Measurements from ENCODE around the gene CACNA1C.

The CACNA1C gene

DNA sequence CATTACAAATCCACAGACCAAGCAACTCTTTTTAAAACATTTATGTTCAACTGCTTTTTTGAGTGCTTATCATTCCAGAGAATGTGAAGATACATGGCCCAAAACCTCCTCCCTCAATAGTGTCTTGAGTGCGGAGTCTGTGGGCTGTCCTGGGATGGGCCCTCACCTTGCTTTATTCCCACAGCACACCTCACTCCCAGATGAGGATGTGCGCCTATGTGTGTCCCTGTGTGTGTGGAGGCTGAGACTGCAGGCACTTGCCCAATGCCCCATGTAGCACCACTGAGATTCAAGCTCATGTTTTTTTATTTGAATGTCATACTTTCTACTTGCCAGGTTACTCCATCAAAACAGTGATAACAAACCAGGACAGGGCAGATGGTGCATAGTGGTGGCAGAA is 291.7 kb downstream of the CACNA1C start:
- DNase-seq (ENCODE audit: low spot score): no peak

DNA sequence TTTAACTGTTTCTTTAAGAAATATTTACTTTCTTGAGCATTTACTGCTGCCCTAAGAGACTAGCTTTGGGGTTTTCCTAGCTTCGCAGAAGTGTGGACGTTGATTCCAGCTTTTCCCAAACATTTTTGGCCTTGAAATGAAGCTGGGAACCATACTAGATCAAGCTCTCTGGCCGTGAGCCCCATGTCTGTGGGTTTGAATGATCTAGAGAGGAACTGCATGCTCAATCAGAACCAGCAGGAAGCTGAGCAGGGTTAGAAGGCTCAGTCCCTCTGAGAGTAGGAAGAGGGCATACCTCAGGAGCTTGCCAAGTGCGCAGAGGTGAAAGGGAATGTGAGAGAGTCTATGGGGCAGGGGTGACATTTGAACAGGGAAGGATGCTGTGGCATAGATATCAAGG is 292.1 kb downstream of the CACNA1C start:
- DNase-seq (ENCODE audit: low spot score): no peak

DNA sequence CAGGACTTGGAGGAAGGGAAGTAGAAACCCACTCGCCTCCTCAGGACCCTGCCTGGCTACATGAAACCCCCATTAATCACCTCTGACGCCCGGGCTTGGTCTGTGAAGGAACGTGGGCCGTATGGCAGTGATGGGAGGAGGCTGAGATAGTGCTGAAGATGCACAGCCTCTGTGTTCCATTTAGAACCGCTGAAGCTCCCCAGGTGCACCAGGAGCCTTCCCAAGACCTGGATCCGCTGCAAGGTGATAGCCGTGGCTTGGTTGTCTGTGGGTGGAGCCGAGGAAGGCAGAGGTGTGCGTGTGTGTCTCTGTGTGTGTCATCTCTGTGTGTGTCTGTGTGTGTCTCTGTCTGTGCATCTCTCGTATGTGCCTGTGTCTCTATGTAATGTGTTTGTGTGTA is 293.1 kb downstream of the CACNA1C start:
- DNase-seq (ENCODE audit: low spot score): no peak

DNA sequence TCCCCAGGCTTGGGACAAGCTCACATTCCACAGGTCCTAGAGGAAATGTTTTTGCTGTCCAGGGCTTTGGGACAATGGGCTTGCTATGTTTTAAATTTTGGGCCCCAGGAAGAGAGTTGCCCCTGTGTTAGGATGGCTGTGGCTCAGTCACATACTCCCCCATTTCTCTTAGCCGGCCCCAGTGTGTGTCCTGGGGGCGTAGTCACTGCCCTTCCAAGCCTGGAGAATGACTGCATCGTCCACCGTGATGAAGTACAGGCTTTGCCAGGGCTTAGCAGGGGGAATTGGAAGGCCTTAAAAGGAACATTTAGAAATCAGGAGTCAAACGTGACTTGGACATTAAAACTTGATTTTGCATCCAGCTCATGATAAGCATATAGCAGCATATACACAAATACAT is 293.6 kb downstream of the CACNA1C start:
- DNase-seq (ENCODE audit: low spot score): no peak

DNA sequence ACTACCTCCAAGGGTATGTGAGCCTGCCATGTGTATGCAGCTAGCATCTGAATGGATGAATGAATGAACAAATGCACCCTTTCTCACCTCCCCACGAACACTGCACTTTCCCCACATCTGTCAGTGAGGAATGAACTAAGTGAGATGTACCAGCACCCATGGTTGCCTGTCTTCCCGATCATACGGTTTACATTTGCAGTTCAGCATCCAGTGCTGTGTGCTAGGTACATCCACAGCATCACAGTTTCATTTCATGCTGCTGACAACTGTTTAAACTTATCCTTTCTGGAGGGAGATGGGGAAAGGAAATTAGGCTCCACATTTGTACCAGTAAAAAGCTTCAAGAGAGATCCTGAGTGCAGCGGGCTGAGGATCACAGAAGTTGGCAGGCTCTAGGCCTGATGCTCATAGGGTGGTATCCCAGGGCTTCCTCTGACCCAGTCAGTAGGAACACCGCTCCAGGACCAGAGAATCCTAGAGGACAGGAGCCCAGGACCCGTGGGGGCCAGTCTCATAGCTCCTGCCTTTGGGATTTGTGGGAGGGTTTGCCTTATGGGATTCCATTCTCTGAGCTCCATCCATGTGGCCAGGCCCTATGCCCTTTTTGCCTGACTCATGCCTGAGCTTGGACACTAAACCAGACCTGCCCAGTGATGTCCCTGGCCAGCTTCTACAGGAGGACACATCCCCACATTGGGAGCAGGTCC is 294.5 kb downstream of the CACNA1C start:
- DNase-seq (ENCODE audit: low spot score): no peak

DNA sequence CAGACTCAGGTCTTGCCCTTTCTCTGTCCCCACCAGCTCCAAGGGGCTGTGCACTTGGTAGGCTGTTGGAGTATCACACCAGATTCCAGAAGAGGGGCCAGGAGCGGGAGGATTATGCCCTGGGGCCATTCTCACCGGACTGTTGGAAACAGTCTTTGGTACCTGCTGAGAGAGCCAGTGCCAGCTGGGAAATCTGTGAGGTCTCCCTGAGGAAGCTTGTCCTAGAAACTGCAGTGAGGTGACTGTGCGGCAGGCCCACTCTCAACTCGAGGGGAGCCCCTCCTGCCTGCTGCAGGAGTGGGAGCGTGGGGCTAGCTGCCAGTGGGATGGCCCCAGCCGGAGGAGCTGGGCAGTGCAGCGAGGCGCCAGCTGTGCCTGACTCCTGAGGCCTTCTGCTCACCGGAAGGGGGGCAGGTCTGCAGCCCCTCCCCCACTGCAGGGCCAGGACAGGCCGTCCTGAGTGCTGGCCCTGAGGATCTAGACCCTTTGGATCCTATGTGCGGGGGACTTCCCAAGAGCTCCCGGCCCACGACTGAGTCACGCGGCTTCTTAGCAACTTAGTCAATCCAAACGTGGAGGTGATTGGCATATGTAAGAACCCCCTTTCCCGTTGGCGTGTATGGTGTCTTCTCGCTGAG is 295.2 kb downstream of the CACNA1C start:
- DNase-seq (ENCODE audit: low spot score): no peak

DNA sequence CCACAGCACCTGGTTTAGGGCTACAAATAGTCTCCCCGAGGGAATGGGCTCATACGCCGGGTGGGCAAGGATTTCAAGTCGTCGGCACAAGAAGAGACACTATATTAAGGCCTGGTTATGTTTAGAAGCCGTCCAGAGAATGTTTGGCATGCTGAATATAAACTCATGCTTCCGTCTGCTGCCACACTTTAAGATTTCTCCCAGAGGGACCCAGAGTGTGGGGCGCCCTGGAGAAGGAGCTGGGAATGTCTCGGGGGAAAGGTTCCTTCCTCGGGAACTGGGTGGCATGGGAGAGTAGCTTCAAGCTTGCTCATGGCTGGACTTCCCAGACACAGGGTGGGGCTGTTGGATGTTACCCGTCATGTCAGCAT is 295.7 kb downstream of the CACNA1C start:
- DNase-seq (ENCODE audit: low spot score): no peak

DNA sequence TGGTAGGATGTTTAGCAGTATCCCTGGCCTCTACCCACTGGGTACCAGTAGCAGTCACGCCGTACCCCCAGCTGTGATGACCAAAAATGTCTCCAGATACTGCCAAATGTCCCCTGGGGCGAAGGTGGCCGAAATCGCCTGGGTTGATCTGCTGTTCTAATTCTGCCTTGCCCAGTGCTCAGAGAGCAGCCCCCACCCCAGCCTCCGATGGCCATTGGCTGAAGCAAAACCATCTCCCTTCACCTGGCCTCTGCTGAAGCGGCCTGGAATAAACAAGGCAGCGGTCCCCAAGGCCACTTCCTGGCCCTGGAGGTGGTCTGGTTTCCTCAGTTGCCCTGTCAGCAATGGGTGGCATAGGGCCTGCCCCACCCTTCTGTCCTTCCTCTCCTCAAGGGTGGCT is 298.4 kb downstream of the CACNA1C start:
- DNase-seq (ENCODE audit: low spot score): no peak

DNA sequence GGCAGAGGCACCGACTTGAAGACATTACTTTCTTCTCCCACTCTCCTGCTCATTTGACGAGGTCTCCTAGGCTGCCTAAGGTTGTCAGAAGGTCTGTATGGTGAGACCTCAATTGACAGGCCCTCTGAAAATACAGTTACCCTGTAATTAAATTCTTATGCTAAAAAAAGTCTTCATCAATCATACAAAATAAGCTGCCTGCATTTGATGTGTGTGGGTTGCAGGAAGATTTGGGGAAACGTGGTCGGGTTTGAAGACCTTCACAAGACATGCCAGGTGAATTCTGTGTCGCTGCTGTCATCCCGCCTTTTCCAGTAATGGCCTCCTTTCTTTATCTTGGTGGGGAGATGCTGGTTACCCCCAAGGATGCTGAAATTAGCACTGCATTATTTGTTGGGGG is 299.4 kb downstream of the CACNA1C start:
- no peak for DNase-seq (ENCODE audit: low spot score)

DNA sequence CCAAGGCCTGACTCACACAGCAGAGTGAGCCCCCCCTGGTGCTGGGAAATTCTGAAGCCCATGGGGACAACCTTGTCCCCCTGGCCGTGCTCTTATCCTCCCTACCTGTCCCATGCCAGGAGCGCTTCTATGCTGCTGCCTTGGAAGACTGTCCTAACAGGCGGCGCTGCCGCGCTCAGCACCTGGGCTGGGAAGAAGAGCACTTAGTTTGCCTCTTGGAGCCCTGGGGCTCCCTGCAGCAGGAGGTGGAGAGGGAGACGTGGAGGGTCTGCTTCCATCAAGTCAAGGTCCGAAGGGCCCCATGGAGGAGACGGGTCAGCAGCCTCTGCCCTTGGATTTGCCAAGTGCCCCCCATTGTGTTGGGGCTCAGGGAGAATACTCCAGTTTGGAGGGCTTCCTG is 300.5 kb downstream of the CACNA1C start:
- DNase-seq (ENCODE audit: low spot score): no peak

DNA sequence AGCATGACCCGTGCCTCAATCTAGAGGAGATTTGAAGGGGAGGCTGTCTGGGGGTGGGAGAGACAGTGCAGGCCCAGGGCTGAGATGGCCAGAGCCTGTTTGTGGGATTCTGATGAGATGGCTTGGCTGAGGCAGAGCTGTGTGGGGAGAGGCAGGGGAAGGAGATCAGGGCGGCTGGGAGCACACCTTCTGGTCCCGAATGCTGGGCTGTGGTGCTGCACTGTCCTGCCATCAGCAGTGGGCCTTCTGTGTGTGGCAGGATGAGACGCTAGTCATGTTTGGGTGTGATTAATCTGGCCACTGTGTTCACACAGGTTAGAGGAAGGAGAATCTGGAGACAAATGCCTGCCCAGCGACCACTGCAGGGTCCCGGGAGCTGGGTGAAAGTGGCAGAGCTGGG is 300.9 kb downstream of the CACNA1C start:
- no peak for DNase-seq (ENCODE audit: low spot score)

DNA sequence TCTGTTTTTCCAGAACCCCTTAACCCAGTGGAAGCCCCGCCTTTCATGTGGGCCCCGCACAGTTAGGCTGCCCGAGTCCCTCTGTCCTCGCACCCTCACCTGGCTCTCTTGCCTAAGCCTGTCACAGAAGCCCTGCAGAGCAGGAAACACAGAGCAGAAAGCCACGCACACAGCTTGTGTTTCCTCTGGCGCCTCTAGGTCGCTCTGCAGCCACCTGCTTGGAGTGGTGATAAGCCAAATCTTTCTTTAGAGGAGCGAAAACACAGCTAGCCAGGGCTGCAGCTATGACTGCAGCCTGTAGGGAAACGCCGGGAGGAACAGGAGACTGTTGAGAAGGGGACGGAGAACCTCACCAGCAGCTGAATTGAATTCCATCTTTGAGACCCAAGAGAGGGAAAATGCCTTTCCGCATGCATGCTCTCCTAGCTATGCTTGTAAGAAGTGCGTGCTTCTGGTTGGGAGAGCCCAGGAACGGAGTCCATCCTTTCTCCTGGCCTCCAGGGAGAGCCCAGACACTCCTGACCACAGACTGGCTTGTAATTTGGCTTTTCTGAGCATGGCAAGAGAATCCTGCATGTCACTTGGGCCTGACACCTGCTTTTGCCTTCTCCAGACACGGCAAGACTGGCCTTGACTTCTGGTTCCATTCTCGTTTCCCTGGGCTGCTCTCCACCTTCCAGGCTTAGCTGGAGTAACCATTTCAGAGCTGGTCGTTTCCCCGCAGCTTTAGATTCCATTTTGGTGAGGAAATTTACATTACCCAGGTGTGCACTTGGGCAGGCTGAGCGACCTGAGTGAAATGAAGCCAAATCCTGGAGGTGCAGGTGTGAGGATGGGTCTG is 301.6 kb downstream of the CACNA1C start:
- no peak for DNase-seq (ENCODE audit: low spot score)

DNA sequence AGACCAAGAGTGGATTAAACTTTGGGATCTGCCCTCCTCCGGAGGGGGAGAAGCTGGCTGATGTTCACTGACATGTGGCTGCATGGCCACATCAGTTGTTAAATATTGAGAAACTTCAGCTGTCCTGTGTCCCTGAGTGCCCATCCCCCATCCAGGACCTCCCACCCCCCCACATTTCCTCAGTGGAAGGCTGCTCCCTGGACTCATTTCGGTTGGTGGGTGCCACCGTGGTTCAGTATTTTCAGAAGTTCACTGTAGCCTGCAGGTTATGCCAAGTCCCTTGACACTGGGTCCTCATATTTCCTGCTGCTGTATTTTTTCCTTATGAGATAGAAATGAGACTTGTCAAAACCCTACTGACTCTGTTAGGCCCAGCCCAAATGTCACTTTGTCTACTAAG is 302.4 kb downstream of the CACNA1C start:
- no peak for DNase-seq (ENCODE audit: low spot score)

DNA sequence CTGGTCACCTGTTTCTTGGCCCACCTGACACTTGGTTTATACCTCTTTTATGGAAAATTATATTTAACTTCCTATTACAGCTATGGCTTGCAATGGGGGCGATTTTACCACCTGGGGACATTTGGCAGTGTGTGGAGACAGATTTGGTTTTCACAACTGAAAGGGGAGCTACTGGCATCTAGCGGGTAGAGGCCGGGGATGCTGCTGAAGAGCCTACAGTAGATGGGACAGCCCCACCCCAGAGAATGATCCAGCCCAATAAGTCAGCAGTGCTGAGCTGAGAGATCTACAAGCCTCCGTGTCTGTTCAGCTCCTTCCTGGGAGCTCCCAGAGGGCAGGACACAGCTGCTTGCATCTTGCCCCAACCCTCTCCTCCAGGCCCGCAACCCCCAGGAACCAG is 302.8 kb downstream of the CACNA1C start:
- DNase-seq (ENCODE audit: low spot score): no peak

DNA sequence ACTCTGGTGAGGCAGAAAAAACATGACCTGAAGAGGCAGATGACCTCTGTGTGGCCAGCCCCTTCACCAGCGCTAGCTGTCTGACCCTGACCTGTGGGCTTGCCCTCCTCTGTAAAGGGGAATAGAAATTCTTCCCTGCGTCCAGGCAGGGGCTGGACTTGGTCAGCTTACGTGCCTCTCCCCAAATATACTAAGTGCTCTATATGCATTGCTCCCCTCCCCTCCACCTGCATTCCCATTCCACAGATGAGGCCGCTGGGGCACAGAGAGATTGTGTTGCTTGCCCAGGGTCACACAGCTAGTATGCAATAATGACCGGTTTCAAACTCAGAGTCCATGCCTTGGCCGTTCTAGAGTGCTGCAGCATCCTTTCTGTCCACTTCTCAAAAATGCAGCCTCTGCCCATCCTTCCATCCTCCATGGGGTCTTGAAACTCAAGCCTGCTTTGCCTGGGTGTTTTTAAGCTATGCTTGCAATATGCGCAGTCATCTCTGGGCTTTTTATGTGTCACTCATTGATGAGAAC is 303.9 kb downstream of the CACNA1C start:
- DNase-seq (ENCODE audit: low spot score): no peak

DNA sequence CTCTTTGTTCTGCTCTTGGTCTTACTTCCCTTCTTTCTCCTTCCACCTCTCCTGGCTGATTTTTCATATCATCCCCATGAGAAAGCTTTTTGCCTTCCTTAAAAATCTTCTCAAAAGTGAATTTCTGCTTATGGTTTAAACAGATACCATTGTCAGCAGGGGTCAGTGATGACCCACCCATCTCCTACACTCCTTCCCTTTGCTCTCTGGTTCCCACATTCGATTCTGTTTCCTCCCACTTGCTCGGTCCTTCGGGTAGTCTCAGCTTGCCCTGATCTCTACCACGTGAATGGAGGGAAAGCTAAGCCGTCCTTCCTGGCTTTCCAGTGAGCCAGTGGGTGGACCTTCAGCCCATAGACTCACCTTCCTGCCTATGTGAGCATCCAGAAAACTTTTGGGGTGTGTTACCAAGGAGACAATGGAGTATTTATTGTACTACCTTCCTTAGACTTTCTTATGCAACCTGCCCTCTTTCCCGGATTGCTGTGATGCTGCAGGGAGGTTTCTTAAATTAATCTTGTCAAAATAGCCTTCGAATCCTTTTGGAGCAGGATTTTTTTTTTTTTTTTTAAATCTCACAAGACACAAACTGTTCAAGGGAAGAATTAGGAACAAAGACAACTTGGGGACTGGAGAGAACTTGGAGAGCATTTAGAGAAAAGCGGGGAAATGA is 306.3 kb downstream of the CACNA1C start:
- no peak for DNase-seq (ENCODE audit: low spot score)

DNA sequence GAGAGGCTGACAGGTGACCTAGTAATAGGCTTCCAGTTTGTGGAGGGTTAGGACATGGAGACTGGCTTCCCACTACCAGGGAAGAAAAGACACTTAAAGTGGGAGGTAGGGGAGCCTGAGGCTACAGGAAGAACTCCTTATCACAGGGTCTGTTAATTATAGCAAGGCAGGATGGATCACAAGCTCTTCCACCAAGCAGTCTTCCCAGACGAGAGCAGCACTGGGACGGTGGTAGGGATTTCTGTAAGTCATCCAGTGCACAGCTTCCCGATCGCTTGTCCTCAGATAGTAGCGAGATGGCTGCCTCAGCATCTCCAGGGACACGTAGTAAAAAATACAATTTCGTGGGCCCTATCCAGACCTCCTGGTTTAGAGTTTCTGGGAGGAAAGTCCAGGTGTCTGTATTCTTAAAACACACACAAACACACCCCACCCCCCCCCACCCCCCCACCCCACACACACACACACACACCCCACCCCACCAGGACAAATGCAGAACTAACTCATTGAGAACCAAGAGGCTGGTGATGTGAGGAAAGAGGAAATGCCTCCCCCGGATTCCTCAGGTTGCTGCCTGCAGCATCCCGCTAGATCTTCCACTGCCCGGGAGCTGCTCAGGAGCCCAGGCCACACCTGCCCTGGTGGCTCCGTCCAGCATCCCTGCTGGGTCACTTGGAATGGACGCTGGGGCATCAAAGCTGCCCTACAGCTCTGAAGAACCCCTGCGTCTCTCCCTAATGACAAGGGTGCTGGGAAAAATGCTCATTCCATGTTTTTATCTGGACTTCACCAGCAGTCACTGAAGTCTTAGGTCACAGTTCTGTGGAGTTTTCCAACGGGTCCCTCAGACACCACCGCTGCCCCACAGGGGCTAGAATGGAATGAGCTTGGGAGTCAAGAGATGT is 307.2 kb downstream of the CACNA1C start:
- no peak for DNase-seq (ENCODE audit: low spot score)

DNA sequence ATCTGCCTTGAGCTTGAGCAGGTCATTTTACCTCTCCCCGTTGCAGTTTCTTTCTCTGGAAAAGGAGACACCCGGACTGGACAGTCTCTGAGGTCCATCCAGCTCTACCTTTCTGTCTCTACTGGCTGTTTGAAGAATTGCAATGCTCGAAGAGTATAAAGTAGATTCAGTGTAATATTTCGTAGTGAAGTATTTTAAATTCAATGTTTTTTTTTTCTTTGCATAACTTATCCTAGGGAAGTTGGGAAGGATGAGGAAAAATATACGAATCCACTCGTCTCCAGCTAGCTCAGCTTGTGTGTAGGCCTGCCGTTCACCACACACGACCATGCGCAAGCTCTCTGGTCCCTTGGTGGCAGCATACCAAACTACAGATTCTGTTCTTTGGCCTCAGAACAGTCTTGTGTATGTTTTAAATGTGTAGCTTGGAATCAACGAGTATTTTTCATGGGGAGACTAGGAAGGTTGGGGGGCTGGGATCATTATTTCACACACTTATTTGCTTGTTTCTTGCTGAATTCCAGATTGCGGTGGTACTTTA is 307.9 kb downstream of the CACNA1C start:
- no peak for DNase-seq (ENCODE audit: low spot score)

DNA sequence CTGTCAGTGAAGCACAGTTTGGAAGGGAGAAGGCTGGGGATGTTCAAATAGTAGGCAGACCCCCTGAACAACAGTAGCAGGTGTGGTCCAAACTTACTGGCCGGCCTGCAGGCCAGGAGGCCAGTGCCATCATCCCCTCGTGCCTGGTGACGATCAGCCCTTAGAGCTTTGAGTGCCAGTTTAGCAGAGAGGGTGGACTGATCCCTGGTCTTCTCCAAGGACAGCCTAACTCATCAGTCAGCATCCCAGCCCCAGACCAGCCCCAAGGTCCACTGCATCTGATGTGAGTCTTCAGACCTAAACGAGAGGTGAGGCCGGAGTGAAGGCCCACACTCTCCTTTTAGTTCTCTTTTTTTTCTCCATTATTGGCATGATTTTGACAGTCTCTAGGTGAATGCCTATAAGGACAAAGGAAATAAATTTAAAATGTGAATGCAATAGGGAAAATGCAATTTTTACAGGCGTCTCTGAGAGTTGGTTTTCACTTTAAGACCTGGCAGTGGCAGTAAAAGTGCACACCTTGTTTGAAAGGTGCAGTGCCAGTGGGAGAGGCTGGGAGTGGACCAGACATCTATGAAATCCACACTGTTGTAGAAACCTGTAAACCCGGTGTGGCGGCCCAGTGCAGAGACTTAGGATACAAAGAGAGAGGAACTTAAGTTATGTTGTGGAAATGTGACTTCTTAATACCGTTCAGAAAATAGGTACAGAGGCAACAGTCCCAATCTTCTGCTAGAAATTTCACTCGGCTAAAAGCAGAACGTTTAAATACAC is 311.2 kb downstream of the CACNA1C start:
- no peak for DNase-seq (ENCODE audit: low spot score)

DNA sequence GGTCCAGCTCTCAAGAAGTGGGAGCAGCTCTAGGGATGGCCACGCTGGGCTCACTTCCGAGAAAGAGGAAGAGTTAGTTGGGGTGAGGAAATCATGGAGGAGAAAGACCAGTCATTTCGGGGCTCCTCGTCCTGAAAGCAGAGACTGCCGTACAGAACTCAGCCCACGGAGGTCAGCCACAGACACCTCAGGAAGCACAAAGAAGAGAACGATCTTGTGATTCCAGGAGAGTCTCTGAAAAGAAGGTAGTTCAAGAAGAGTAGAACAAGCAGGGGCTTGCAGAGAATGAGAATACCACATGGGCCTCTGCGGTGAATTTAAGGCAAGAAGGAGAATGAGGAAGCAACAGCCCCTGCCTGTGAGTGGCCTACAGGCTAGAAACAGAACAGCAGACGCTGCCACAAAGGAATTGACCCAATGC is 311.9 kb downstream of the CACNA1C start:
- no peak for DNase-seq (ENCODE audit: low spot score)

Data from germinal center (tissue), 1 donor.